GM19467 (cell line): ENCODE data around the gene EFCAB11.

ENCODE experiments used
- ATAC-seq: cut with Tn5 transposase; IDR thresholded peaks from one replicate; pipeline ENCODE4 v1.9.1; 2021; ENCODE audit warnings: mild to moderate bottlenecking, moderate library complexity; ENCODE audit not compliant: unreplicated experiment

Gene EFCAB11

GRCh38 chr14:89957791-89958190 is 3.3 kb upstream of the EFCAB11 start:
- no peak for ATAC-seq

- ATAC-seq, result no peak
These were observed 2.8 kb upstream of the EFCAB11 start for GRCh38 chr14:89957376-89957775.

GRCh38 chr14:89956661-89957009 is 2.1 kb upstream of the EFCAB11 start:
- ATAC-seq, result no peak

DNA sequence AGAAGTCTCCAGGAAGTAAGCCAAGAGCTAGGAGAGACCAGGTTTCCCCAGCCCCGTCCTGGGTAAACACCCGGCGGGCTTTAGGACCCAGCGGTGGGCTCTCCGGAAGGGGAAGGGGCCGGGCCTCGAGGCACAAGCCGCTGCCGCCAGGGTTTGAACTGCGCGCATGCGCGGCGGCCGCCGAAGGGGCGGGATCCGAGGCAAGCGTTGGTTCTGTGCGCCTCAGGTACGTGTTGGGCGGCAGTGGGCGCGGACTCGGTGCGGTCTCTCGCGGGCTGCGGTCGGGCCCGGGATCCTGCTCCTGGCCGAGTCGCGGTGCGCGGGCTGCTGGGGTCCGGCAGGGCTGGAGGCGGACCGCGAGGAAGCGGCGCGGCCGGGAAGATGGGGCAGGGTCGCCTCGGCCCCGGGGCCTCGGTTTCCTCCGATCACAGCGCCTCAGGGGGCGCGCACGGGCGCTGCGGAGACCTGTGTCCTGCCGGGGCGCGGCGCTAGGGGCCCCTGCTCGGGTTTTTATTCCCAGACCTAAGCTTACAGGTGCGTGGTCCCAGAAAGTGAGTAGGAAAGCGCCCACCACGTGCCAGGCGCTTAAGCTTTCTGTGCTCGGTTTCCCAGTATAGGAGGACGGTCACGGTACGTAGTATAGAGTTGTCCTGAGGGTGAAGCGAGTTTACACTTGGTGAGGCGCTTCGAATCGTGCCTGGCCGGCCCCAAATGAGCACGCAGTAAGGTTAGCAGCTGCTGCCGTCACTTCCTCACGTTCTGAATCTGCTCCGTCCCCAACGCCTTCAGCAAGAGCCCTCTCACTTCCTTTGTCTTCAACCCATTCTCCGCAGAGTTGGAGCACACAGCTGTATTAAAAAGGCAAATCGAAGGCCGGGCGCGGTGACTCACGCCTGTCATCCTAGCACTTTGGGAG is 1.5 kb upstream of the EFCAB11 start, which contains the start of gene TDP1:
Gene TDP1, plus strand, starts transcription at position 183 of the 916 bp plus-strand sequence. CDS start 7,188 bp downstream, outside the sequence.
- peak; percentile 56 for ATAC-seq

DNA sequence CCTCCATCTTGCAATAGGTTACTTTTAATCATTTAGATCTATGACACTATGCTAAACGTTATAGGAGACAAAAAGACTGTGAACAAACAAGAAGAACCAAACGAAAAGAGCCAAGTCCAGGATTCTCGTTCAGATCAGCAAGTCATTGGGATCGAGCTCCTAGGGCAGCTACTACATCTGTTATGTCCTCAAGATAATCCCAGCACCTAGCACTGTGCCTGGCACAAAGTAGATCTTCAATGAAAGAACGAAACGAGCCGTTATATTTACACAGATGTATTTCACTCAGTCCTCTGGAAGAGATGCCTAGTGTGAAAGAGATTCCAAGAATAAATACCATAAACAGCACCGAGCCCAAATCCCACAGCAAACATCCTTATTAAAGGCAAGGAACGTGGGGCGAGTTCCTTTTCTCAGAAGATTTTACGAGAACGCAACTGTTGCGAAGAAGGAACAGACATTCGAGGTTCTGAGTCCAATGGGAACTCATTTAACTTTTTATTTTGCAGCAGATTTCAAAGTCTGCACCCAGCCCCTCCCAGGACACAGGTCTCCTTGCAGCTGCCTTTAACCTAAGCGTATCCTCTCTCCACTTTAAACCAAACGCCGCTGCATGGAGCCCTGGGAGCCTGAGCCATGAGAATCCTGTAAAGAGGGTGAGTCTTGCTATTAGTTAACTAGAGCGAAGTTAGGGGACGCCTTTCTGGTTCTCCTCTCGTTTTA is 653 bp upstream of the EFCAB11 start:
- ATAC-seq, result peak; percentile 6

DNA sequence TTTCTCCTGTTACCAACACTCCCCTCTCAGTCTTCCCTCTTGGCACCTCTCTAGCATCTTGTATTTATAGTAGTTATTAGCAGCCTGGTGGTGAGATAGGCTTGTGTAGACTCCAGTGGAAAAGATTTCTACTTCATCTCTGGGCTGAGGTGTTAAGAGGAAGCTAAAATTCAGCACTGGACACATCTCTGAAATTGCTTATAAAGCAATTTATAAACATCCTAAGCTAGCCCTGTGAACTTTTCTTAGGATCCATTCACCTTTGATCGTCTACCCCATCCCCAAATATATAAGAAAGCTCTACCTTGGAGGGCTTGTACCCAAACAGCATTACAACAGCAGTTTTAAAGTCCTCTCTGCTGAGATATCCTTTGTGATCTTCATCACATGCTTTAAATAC is 928 bp downstream of the EFCAB11 start:
- ATAC-seq, result no peak

DNA sequence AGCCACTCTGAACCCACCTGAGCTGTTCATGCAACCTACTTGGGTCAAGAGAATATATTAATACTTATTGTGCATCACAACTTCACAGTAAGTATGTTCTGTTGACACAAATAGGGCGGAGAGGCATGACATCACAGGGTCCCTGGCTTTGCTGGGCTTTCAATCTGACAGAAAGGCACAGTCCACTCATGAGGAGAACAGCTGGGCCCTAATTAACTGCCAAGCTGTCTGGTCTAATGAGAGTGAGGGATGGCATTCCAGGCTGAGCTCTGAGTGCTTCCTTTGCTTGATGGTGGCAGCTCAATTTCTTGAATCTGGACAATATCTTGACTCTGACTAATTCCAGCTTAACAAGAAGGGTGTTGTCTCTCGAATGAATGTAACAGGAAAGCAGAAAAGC is 2.0 kb downstream of the EFCAB11 start:
- no peak for ATAC-seq

DNA sequence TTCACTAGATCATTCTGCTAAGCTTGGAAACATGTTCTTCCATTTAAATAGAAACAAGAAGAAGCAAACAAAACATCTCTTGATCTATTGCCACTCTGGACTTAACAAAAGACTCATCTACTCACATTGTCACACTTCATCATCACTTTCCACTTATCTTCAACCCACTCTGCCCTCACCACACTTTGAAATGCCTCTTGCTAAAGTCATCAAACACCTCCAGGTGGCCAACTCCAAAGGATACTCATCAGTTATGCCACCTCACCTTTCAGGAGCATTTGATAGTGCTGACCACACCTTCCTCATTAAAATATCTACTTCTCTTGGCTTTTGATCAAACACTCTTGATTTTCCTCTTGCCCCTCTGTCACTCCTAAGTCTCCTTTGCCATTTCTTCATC is 7.2 kb downstream of the EFCAB11 start:
- ATAC-seq, result no peak

GRCh38 chr14:89941830-89942377 is 12.6 kb downstream of the EFCAB11 start:
- ATAC-seq, result no peak

GRCh38 chr14:89936654-89937185 is 17.8 kb downstream of the EFCAB11 start:
- no peak for ATAC-seq

- no peak for ATAC-seq
These were observed 21.5 kb downstream of the EFCAB11 start for GRCh38 chr14:89933002-89933401.

- ATAC-seq, result no peak
These were observed 27.2 kb downstream of the EFCAB11 start for GRCh38 chr14:89927186-89927865.

DNA sequence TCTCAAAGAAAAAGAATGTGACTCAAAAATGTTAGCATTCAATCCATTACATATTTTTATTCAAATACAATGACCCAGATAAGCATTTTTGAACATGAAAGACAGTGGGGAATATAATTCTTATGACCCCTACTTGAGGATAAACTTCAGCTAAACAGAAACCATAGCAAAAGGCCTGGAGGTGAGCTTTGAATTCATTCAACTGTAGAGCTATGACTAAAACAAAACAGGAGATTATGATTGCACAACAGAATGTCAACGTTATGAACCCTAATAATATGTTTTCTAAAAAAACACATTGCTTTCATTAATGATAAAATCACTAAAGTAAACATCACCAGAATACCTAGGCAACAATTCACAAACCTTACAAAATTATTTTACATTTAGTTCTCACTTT is 27.8 kb downstream of the EFCAB11 start:
- ATAC-seq, result no peak

DNA sequence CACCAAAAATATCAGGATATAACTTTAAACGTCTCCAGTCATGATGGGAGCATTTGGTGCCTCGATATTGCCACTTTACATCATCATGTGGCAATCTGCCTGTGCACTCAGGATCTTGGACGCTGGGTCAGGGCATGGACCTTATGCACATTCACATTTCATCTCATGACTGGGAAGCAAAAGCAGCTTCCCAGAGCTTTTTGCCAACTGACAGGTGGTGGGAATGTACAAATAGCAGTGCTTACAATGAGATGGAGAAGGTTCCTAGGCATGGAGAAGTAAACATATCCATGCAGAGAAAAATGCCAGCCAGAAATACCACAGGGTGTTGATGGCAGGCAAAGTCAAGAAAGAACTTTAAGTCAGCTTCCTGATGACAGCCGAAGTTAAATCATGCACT is 30.3 kb downstream of the EFCAB11 start:
- ATAC-seq, result no peak

GRCh38 chr14:89922031-89922907 is 32.3 kb downstream of the EFCAB11 start:
- ATAC-seq, result no peak

DNA sequence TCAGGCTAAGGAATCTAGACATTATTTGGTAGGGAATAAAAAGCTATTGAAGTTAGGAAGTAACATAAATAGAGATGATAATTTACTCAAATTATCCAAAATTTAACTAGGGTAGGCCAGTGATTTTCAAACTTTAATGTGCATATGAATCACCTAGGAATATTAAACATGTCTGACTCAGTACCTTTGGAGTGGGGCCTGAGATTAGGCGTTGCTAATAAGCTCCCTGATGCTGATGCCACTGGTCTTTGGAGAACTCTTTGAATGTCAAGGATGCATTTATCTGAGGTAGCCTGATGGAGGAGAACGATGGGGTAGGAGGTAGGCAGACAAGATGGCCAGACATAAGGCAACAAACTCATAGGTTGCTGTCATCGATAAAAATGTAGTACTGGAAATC is 33.2 kb downstream of the EFCAB11 start:
- no peak for ATAC-seq

- no peak for ATAC-seq
These were observed 34.5 kb downstream of the EFCAB11 start for GRCh38 chr14:89920056-89920455.

DNA sequence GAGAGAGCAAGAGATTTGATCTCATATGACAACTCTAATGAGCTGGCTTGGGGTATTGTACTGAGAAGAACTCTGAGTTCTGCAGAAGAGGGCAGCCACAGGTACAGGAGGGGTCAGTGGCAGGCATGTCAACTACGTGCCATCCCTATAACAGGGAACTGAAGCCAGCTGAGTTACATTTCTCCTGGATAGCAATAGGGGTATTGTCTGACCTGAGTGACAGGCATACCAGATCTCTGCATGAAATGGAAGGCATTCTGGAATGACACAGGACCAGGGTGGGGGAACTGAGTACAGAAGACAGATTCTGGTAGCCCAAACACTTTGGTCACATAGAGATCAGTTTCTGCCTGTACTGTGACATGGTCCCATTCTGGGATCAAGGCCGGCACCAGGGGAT is 35.8 kb downstream of the EFCAB11 start:
- ATAC-seq, result no peak

GRCh38 chr14:89915114-89915878 is 39.2 kb downstream of the EFCAB11 start:
- ATAC-seq, result no peak
